GM23338 (cell line): ENCODE measurements around the gene DHX58. TPM values are rescaled to one million over a fixed set of nuclear protein-coding genes. Genes with fewer than 3 reads are reported as not detected.

Source experiments
- ATAC-seq: fragments of 200-7000 bp; cut with Tn5 transposase; 3 replicates; pipeline ENCODE4 v1.9.1; 2020
- DNase-seq: peaks from one replicate; pipeline ENCODE4 v3.0.0-alpha.2; 2015; ENCODE audit warnings: low spot score
- H2AFZ ChIP-seq: fragments of 200-600 bp; sonication (generic); 2 replicates; pipeline ENCODE4 v1.8.0; 2016; ENCODE audit warnings: antibody characterized with exemption, mild to moderate bottlenecking, moderate library complexity
- H3F3A ChIP-seq: fragments of 200-600 bp; sonication (generic); replicated peaks from 2 replicates; pipeline ENCODE4 v1.8.0; 2017; ENCODE audit warnings: antibody characterized with exemption, mixed run types, low read depth
- H3K27ac ChIP-seq: fragments of 200-600 bp; sonication (generic); 2 replicates; pipeline ENCODE4 v1.6.1; 2016; ENCODE audit warnings: low read depth
- H3K27me3 ChIP-seq: fragments of 200-600 bp; sonication (generic); 2 replicates; pipeline ENCODE4 v1.8.0; 2016; ENCODE audit warnings: mild to moderate bottlenecking, mixed run types, moderate library complexity; ENCODE audit not compliant: insufficient read depth
- H3K36me3 ChIP-seq: fragments of 200-600 bp; sonication (generic); 2 replicates; pipeline ENCODE4 v1.8.0; 2016; ENCODE audit warnings: mild to moderate bottlenecking; ENCODE audit not compliant: insufficient read depth
- H3K4me1 ChIP-seq: fragments of 200-600 bp; sonication (generic); 2 replicates; pipeline ENCODE4 v1.8.0; 2016; ENCODE audit warnings: mild to moderate bottlenecking, moderate library complexity; ENCODE audit not compliant: insufficient read depth
- H3K4me2 ChIP-seq: fragments of 200-600 bp; sonication (generic); 2 replicates; pipeline ENCODE4 v1.7.1; 2017; ENCODE audit warnings: mixed run types
- H3K4me3 ChIP-seq: fragments of 200-600 bp; sonication (generic); 2 replicates; pipeline ENCODE4 v1.6.1; 2016; ENCODE audit warnings: mixed run types
- H3K79me2 ChIP-seq: fragments of 200-600 bp; sonication (generic); replicated peaks from 2 replicates; pipeline ENCODE4 v1.8.0; 2017; ENCODE audit warnings: mild to moderate bottlenecking; ENCODE audit not compliant: insufficient read depth
- H3K9me2 ChIP-seq: fragments of 200-600 bp; sonication (generic); 2 replicates; pipeline ENCODE4 v1.8.0; 2017; ENCODE audit not compliant: insufficient read depth
- H4K20me1 ChIP-seq: fragments of 200-600 bp; sonication (generic); replicated peaks from 2 replicates; pipeline ENCODE4 v1.8.0; 2017; ENCODE audit warnings: mild to moderate bottlenecking; ENCODE audit not compliant: insufficient read depth
- H3K27ac Mint-ChIP-seq: 2 replicates; pipeline ENCODE4 v1.8.0; 2020; ENCODE audit warnings: inconsistent platforms, mild to moderate bottlenecking, moderate library complexity, mixed read lengths
- H3K27me3 Mint-ChIP-seq: 3 replicates; pipeline ENCODE4 v1.8.0; 2022; ENCODE audit warnings: low read depth, mild to moderate bottlenecking, moderate library complexity, mixed read lengths, inconsistent platforms; ENCODE audit not compliant: insufficient read depth, poor library complexity
- H3K36me3 Mint-ChIP-seq: 3 replicates; pipeline ENCODE4 v1.8.0; 2021; ENCODE audit warnings: low read depth, mild to moderate bottlenecking, inconsistent platforms, moderate library complexity, mixed read lengths
- H3K4me1 Mint-ChIP-seq: 3 replicates; pipeline ENCODE4 v1.8.0; 2020; ENCODE audit warnings: mild to moderate bottlenecking, inconsistent platforms, mixed read lengths
- H3K4me3 Mint-ChIP-seq: 3 replicates; pipeline ENCODE4 v1.8.0; 2021; ENCODE audit warnings: moderate library complexity, mild to moderate bottlenecking, inconsistent platforms, mixed read lengths
- H3K9me3 Mint-ChIP-seq: 3 replicates; pipeline ENCODE4 v1.8.0; 2020; ENCODE audit warnings: moderate library complexity, mild to moderate bottlenecking, inconsistent platforms, mixed read lengths
- CREB1 ChIP-seq: fragments of 250-450 bp; sonication (Bioruptor Pico); IDR thresholded peaks from 2 replicates; pipeline ENCODE4 v1.5.0; 2020; ENCODE audit warnings: low read depth, mild to moderate bottlenecking, moderate library complexity
- CTCF ChIP-seq, 2 experiments: fragments of 200-600 bp in 1 of 2; sonication (generic) in 1 of 2; conservative IDR thresholded peaks; 2 replicates each; pipeline versions ENCODE4 v1.5.1 to v1.6.1; 2016 to 2017; ENCODE audit warnings: antibody characterized with exemption in 2 of 2, low read depth in 2 of 2, mild to moderate bottlenecking in 2 of 2, moderate library complexity in 1 of 2
- EZH2phosphoT487 ChIP-seq: fragments of 200-600 bp; sonication (generic); IDR thresholded peaks from one replicate; pipeline ENCODE4 v1.8.1; 2018; ENCODE audit warnings: antibody characterized with exemption; ENCODE audit not compliant: unreplicated experiment
- JUNB ChIP-seq: IDR thresholded peaks from one replicate; pipeline ENCODE4 v1.6.1; 2016; ENCODE audit warnings: antibody characterized with exemption; ENCODE audit not compliant: unreplicated experiment
- NANOG ChIP-seq: IDR thresholded peaks from 2 replicates; pipeline ENCODE4 v1.6.1; 2016; ENCODE audit warnings: antibody characterized with exemption, borderline replicate concordance
- POLR2AphosphoS5 ChIP-seq: IDR thresholded peaks from 2 replicates; pipeline ENCODE4 v1.6.1; 2016; ENCODE audit warnings: antibody characterized with exemption, low read depth
- STAT1 ChIP-seq: IDR thresholded peaks from one replicate; pipeline ENCODE4 v1.6.1; 2016; ENCODE audit warnings: antibody characterized with exemption; ENCODE audit not compliant: unreplicated experiment
- ZNF462 ChIP-seq: fragments of 250-450 bp; sonication (Bioruptor Pico); IDR thresholded peaks from 2 replicates; pipeline ENCODE4 v1.5.0; 2020; ENCODE audit warnings: mild to moderate bottlenecking, moderate library complexity
- polyA plus RNA-seq: library from polyadenylated mRNA; unstranded; fragments of >200 nt; fragmentation: Nextera tagmentation; extraction: Ambion mirVana; gene quantifications from 2 replicates; pipeline ENCODE4 v1.2.1, GENCODE V29; 2016
- total RNA-seq: library from RNA; depleted of rRNA; stranded (reverse); fragments of >200 nt; shearing (Covaris generic); gene quantifications from 2 replicates; pipeline ENCODE4 v1.2.3, GENCODE V29; 2014

The DHX58 gene
- total and polyA plus RNA-seq, 2 experiments from 2014 or later = 4.1 to 6.6 TPM

GRCh38 chr17:42081516-42082129 is 30.9 kb downstream of the DHX58 start:
- H3K79me2 ChIP-seq = no peaks in the 10 kb centered on the region
- ATAC-seq (no peak), DNase-seq (no peak)
- no peaks in the 10 kb centered on the region for H3K9me2 ChIP-seq
- no peak overlapping the region for H3K4me2 ChIP-seq
- Mint-ChIP-seq H3K36me3 (no peaks in the 10 kb centered on the region), H3K27me3 (peaks cover 4% of the 10 kb centered on the region), H3K9me3 (no peaks in the 10 kb centered on the region), H3K4me1 (peaks cover 13% of the 10 kb centered on the region; the same call in 2 of the 3 replicates), H3K4me3 (no peak overlapping the region), H3K27ac (no peak overlapping the region)
- no peaks in the 10 kb centered on the region for H4K20me1 ChIP-seq
- no peak overlapping the region for H3K27ac ChIP-seq
- no peaks in the 10 kb centered on the region for H3K36me3 ChIP-seq
- no peak for TF ChIP-seq CTCF (conservative IDR thresholded peaks at IDR 0.05; ENCODE audit: low read depth in 2 of 2)
- no peak for TF ChIP-seq JUNB
- no peak for TF ChIP-seq POLR2AphosphoS5
- TF ChIP-seq NANOG = no peak
- TF ChIP-seq STAT1 = no peak
- TF ChIP-seq EZH2phosphoT487 = no peak
- no peak for TF ChIP-seq ZNF462 (CRISPR knock-in tag)
- no peak for TF ChIP-seq CREB1 (CRISPR knock-in tag)
- H3K27me3 ChIP-seq = no peaks in the 10 kb centered on the region
- no peaks in the 10 kb centered on the region for H3K4me1 ChIP-seq
- H2AFZ ChIP-seq = no peak overlapping the region
- H3F3A ChIP-seq = no peaks in the 10 kb centered on the region
- H3K4me3 ChIP-seq = no peak overlapping the region
